H1 (cell line): Measurements from ENCODE around the gene ST6GALNAC2. TPM values are rescaled to one million over a fixed set of nuclear protein-coding genes. Genes with fewer than 3 reads are reported as not detected.

Experiments
- CTCF ChIA-PET: fragments of 300-600 bp; sonication (Branson Sonifier 250); formaldehyde crosslinking; loops from one replicate; lab custom pipeline; 2021; ENCODE audit not compliant: partially characterized antibody; lab: Charles Lee
- POLR2A ChIA-PET: fragments of 300-600 bp; sonication (Branson Sonifier 250); formaldehyde crosslinking; loops from one replicate; lab custom pipeline; 2021; ENCODE audit warnings: inconsistent platforms; ENCODE audit not compliant: partially characterized antibody; lab: Charles Lee
- DNase-seq, 2 experiments: peaks; one replicate each; pipeline versions ENCODE4 v3.0.0 to v3.0.0-alpha.2; 2010 to 2022; ENCODE audit warnings: low spot score in 2 of 2, low read depth in 1 of 2, mixed read lengths in 1 of 2
- FAIRE-seq: peaks from 2 replicates; lab custom pipeline; 2011; peaks lifted over from hg19 to GRCh38; lab: Jason Lieb, UNC
- H2AFZ ChIP-seq: 2 replicates; pipeline ENCODE4 v1.8.1; 2012; ENCODE audit warnings: low read length, inconsistent platforms
- H2AK5ac ChIP-seq: 2 replicates; pipeline ENCODE4 v1.6.1; 2013; ENCODE audit warnings: low read depth, low read length
- H2BK120ac ChIP-seq: replicated peaks from 2 replicates; pipeline ENCODE3; 2013; ENCODE audit warnings: low read depth, low read length, inconsistent platforms
- H2BK12ac ChIP-seq: 2 replicates; pipeline ENCODE4 v1.6.1; 2013; ENCODE audit warnings: low read depth, low read length
- H2BK15ac ChIP-seq: 2 replicates; pipeline ENCODE4 v1.6.1; 2013; ENCODE audit warnings: low read length
- H2BK20ac ChIP-seq: 2 replicates; pipeline ENCODE4 v1.6.1; 2013; ENCODE audit warnings: low read length
- H2BK5ac ChIP-seq: 2 replicates; pipeline ENCODE4 v1.6.1; 2013; ENCODE audit warnings: low read depth, low read length
- H3K14ac ChIP-seq: 2 replicates; pipeline ENCODE4 v1.6.1; 2013; ENCODE audit warnings: inconsistent platforms; ENCODE audit not compliant: insufficient read length
- H3K18ac ChIP-seq: 2 replicates; pipeline ENCODE4 v1.6.1; 2013; ENCODE audit warnings: low read length; ENCODE audit errors: extremely low read depth
- H3K23ac ChIP-seq: 2 replicates; pipeline ENCODE4 v1.6.1; 2013; ENCODE audit warnings: inconsistent platforms; ENCODE audit not compliant: insufficient read length
- H3K23me2 ChIP-seq: 2 replicates; pipeline ENCODE4 v1.6.1; 2013; ENCODE audit warnings: low read depth, low read length
- H3K27ac ChIP-seq: 2 replicates; pipeline ENCODE4 v1.6.1; 2011; ENCODE audit warnings: low read depth, low read length, inconsistent platforms
- H3K27me3 ChIP-seq, 4 experiments: replicated peaks in 1 of 4; 1 replicate in 1 of 4; 2 replicates in 3 of 4; pipeline versions ENCODE4 v1.6.1 to v1.8.1; 2011 to 2013; ENCODE audit warnings: low read length in 3 of 4, mild to moderate bottlenecking in 3 of 4, inconsistent platforms in 2 of 4, mixed read lengths in 2 of 4, moderate library complexity in 1 of 4; ENCODE audit not compliant: control insufficient read depth in 3 of 4, insufficient read depth in 3 of 4; ENCODE audit errors: extremely low read depth in 1 of 4
- H3K36me3 ChIP-seq, 4 experiments: 2 replicates each; pipeline versions ENCODE4 v1.6.1 to v1.8.1; 2011 to 2013; ENCODE audit warnings: mild to moderate bottlenecking in 4 of 4, low read length in 3 of 4, moderate library complexity in 2 of 4, control low read depth in 1 of 4, inconsistent platforms in 1 of 4; ENCODE audit not compliant: insufficient read depth in 4 of 4, control insufficient read depth in 2 of 4
- H3K4ac ChIP-seq: replicated peaks from 2 replicates; pipeline ENCODE3; 2013; ENCODE audit warnings: low read length, low read depth, mixed read lengths, inconsistent platforms; ENCODE audit not compliant: insufficient read length
- H3K4me1 ChIP-seq, 4 experiments: replicated peaks in 1 of 4; 1 replicate in 1 of 4; 2 replicates in 3 of 4; pipeline versions ENCODE4 v1.6.1 to v1.8.1; 2011 to 2013; ENCODE audit warnings: low read length in 3 of 4, inconsistent platforms in 2 of 4, mixed read lengths in 1 of 4; ENCODE audit not compliant: insufficient read depth in 4 of 4, control insufficient read depth in 3 of 4
- H3K4me2 ChIP-seq, 2 experiments: 2 replicates each; pipeline versions ENCODE4 v1.6.1 to v1.8.1; 2011 to 2013; ENCODE audit warnings: low read depth in 2 of 2, low read length in 2 of 2, control low read depth in 1 of 2, inconsistent platforms in 1 of 2, mild to moderate bottlenecking in 1 of 2; ENCODE audit not compliant: insufficient read depth in 1 of 2
- H3K4me3 ChIP-seq, 4 experiments: fragments of 200-600, 300-600 bp in 1 of 4; sonication (generic), shearing (Covaris generic), sonication (Bioruptor Twin) in 1 of 4; 2 replicates each; pipeline versions ENCODE4 v1.5.1 to v1.8.1; 2011 to 2016; ENCODE audit warnings: low read length in 4 of 4, low read depth in 3 of 4, control low read depth in 2 of 4, inconsistent platforms in 2 of 4, mild to moderate bottlenecking in 2 of 4, mixed read lengths in 1 of 4, moderate library complexity in 1 of 4; ENCODE audit not compliant: insufficient read depth in 2 of 4; ENCODE audit errors: extremely low read depth in 1 of 4
- H3K56ac ChIP-seq: replicated peaks from 2 replicates; pipeline ENCODE3; 2013; ENCODE audit warnings: low read depth, mild to moderate bottlenecking, mixed read lengths, low read length, inconsistent platforms; ENCODE audit not compliant: insufficient read length
- H3K79me1 ChIP-seq: 2 replicates; pipeline ENCODE4 v1.6.1; 2013; ENCODE audit warnings: low read depth, low read length, control low read depth
- H3K79me2 ChIP-seq, 2 experiments: 2 replicates each; pipeline versions ENCODE4 v1.6.1 to v1.8.1; 2012 to 2013; ENCODE audit warnings: low read length in 2 of 2, mild to moderate bottlenecking in 2 of 2, inconsistent platforms in 1 of 2; ENCODE audit not compliant: insufficient read depth in 2 of 2, control insufficient read depth in 1 of 2
- H3K9ac ChIP-seq, 4 experiments: replicated peaks in 1 of 4; 1 replicate in 1 of 4; 2 replicates in 3 of 4; pipeline versions ENCODE4 v1.6.1 to v1.8.1; 2011 to 2013; ENCODE audit warnings: low read depth in 3 of 4, low read length in 3 of 4, control low read depth in 2 of 4, mild to moderate bottlenecking in 2 of 4, moderate library complexity in 2 of 4, inconsistent platforms in 1 of 4; ENCODE audit errors: extremely low read depth in 1 of 4
- H3K9me3 ChIP-seq, 2 experiments: 2 replicates each; pipeline versions ENCODE4 v1.6.1 to v1.8.1; 2012 to 2013; ENCODE audit warnings: mild to moderate bottlenecking in 2 of 2, moderate library complexity in 2 of 2, control low read depth in 1 of 2, inconsistent platforms in 1 of 2, low read depth in 1 of 2, low read length in 1 of 2, mixed read lengths in 1 of 2; ENCODE audit not compliant: insufficient read depth in 2 of 2
- H4K20me1 ChIP-seq, 2 experiments: replicated peaks in 1 of 2; 2 replicates each; pipeline versions ENCODE3 to v1.8.1; 2011 to 2013; ENCODE audit warnings: inconsistent platforms in 2 of 2, low read length in 2 of 2, mild to moderate bottlenecking in 1 of 2; ENCODE audit not compliant: insufficient read depth in 2 of 2, control insufficient read depth in 1 of 2
- H4K5ac ChIP-seq: 2 replicates; pipeline ENCODE4 v1.6.1; 2013; ENCODE audit warnings: low read length, low read depth, mixed read lengths, inconsistent platforms; ENCODE audit not compliant: insufficient read length
- H4K8ac ChIP-seq: 2 replicates; pipeline ENCODE4 v1.8.0; 2013; ENCODE audit warnings: mild to moderate bottlenecking, moderate library complexity, low read length, inconsistent platforms; ENCODE audit not compliant: insufficient read depth; ENCODE audit errors: extremely low read depth
- H4K91ac ChIP-seq: replicated peaks from 2 replicates; pipeline ENCODE3; 2013; ENCODE audit warnings: low read length, mixed read lengths, inconsistent platforms; ENCODE audit not compliant: insufficient read length
- CBX8 ChIP-seq: fragments of 300-800, 300-1000 bp; sonication (generic); IDR thresholded peaks from 2 replicates; pipeline ENCODE4 v1.7.1; 2016; ENCODE audit warnings: low read depth, low read length, borderline replicate concordance
- EZH2 ChIP-seq: fragments of 200-600 bp; sonication (generic); IDR thresholded peaks from 2 replicates; pipeline ENCODE4 v1.7.1; 2012; ENCODE audit warnings: low read depth, mild to moderate bottlenecking, moderate library complexity, low read length, inconsistent platforms; ENCODE audit not compliant: severe bottlenecking
- GABPA ChIP-seq: IDR thresholded peaks from 2 replicates; pipeline ENCODE4 v1.6.1; 2011; ENCODE audit warnings: mild to moderate bottlenecking, low read length, moderate library complexity, borderline replicate concordance; ENCODE audit not compliant: insufficient read depth
- GTF2F1 ChIP-seq: IDR thresholded peaks from 2 replicates; pipeline ENCODE4 v1.6.1; 2012; ENCODE audit warnings: low read depth, low read length, improper control_type of control experiment, borderline replicate concordance
- HDAC2 ChIP-seq, 2 experiments: fragments of 300-600 bp in 1 of 2; sonication (generic) in 1 of 2; IDR thresholded peaks; 2 replicates each; pipeline ENCODE4 v1.6.1; 2011 to 2012; ENCODE audit warnings: low read depth in 2 of 2, low read length in 2 of 2, mild to moderate bottlenecking in 2 of 2, moderate library complexity in 2 of 2, borderline replicate concordance in 1 of 2, inconsistent platforms in 1 of 2
- NANOG ChIP-seq: IDR thresholded peaks from 2 replicates; pipeline ENCODE4 v1.6.1; 2011; ENCODE audit warnings: low read length, low read depth, mild to moderate bottlenecking, inconsistent platforms; ENCODE audit not compliant: insufficient read depth, poor library complexity, severe bottlenecking
- PHF8 ChIP-seq: fragments of 200-600 bp; sonication (generic); conservative IDR thresholded peaks from 2 replicates; pipeline ENCODE4 v1.7.1; 2012; ENCODE audit warnings: low read depth, mild to moderate bottlenecking, inconsistent platforms, low read length, moderate library complexity
- POLR2A ChIP-seq, 2 experiments: IDR thresholded peaks; 1 replicate in 1 of 2; 2 replicates in 1 of 2; pipeline ENCODE4 v1.6.1; 2011; ENCODE audit warnings: low read depth in 2 of 2, low read length in 2 of 2, mild to moderate bottlenecking in 2 of 2; ENCODE audit errors: control extremely low read depth in 1 of 2
- TAF7 ChIP-seq: optimal IDR thresholded peaks from 2 replicates; pipeline ENCODE3; 2011; ENCODE audit warnings: low read depth, mild to moderate bottlenecking, inconsistent platforms, low read length, moderate library complexity, borderline replicate concordance
- ZNF274 ChIP-seq: IDR thresholded peaks from 2 replicates; pipeline ENCODE4 v1.7.0; 2012; ENCODE audit warnings: low read length, borderline replicate concordance; ENCODE audit errors: extremely low read depth
- WGBS, 2 experiments: shearing (Covaris generic) in 1 of 2; methylation state at CpG; one replicate each; pipeline versions ENCODE4 v1.1.6 to v1.1.7; 2013 to 2015; ENCODE audit warnings: low lambda C conversion rate in 2 of 2, mixed read lengths in 2 of 2, inconsistent platforms in 1 of 2, low coverage in 1 of 2, missing lambda C conversion rate in 1 of 2; ENCODE audit not compliant: insufficient replicate concordance in 2 of 2, insufficient coverage in 1 of 2, insufficient read length in 1 of 2; ENCODE audit errors: extremely low coverage in 1 of 2, missing lambda C conversion rate in 1 of 2; 5-methylcytosine and 5-hydroxymethylcytosine counted together
- polyA plus RNA-seq, 7 experiments: library from polyadenylated mRNA; depleted of rRNA in 3 of 7; stranded (reverse) in 5 of 7; unstranded in 2 of 7; fragments of >200 nt in 5 of 7; fragments of 200-250 nt in 2 of 7; gene quantifications; 1 replicate in 5 of 7; 2 replicates in 1 of 7; 4 replicates in 1 of 7; pipeline versions ENCODE4 v1.2.1 to v1.2.3, GENCODE V29; 2011 to 2013; ENCODE audit warnings: missing spikeins in 2 of 7, mixed read lengths in 2 of 7
- total RNA-seq: library from RNA; stranded (reverse); fragmentation: NEBNext Ultra II Directional; extraction: Animal tissue kit (Norgen Biotek cat#: 25700); gene quantifications from 2 replicates; pipeline ENCODE4 v1.2.1, GENCODE V29; 2021
- TF ChIP-seq, protein P1 (sequence below): IDR thresholded peaks from 2 replicates; pipeline ENCODE4 v1.6.1; 2011; ENCODE audit warnings: low read length, improper control_type of control experiment

ST6GALNAC2 gene
- total and polyA plus RNA-seq, 2 of the 8 experiments (the other 6 are each of a cell fraction or from before 2014, with no cell fraction given) = 0.09 TPM; not detected in 1

DNA sequence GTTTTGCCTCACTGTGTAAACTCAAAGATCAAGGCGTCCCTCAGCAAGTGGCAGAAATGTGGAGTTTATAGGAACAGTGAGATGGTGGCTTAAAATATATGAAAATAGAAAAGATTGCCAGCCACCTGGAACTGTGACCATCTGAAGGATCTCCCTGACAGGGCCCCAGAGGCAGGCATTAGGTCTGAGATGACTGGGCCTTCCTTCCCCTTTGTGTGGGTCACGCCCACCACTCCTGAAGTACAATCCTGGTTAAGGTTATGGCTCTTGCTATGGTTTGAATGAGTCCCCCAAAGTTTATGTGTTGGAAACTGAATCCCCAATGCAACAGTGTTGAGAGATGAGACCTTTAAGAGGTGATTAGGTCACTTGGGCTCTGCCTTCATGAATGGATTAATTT lies 6.4 kb downstream of the ST6GALNAC2 start:
- CTCF ChIA-PET = interaction anchor here (1.0 to 2.7 kb wide), 9 partner anchors 8 to 104 kb away, joined by 3 to 13 read pairs (median 6); no protein-coding TSS in a partner anchor
- no peak for FAIRE-seq
- no peaks in the 10 kb centered on the region for H3K23me2 ChIP-seq

More for the DNA sequence above, 6.4 kb downstream of the ST6GALNAC2 start:
- Histone ChIP-seq H2AFZ (no peak overlapping the region), H3K27me3 (peaks cover 4 to 39% (median 30%) of the 10 kb centered on the region in 4 experiments), H2BK12ac (no peak overlapping the region), H3K4me2 (no peak overlapping the region), H3K4ac (no peak overlapping the region), H3K23ac (no peak overlapping the region), H3K4me3 (no peak overlapping the region), H4K91ac (no peak overlapping the region), H3K18ac (no peak overlapping the region), H3K36me3 (no peaks in the 10 kb centered on the region), H3K14ac (no peak overlapping the region), H3K9ac (no peak overlapping the region), H2BK120ac (no peak overlapping the region), H3K4me1 (peaks cover 0 to 9% (median 4%) of the 10 kb centered on the region in 4 experiments; a peak in 5 of 7 replicates), H2BK5ac (no peak overlapping the region), H2AK5ac (no peak overlapping the region), H2BK20ac (no peak overlapping the region), H3K79me1 (no peaks in the 10 kb centered on the region), H4K5ac (no peak overlapping the region), H3K27ac (no peak overlapping the region), H3K79me2 (no peaks in the 10 kb centered on the region), H3K56ac (no peak overlapping the region), H2BK15ac (no peak overlapping the region; the same call in 1 of the 2 replicates), H4K20me1 (no peaks in the 10 kb centered on the region), H3K9me3 (no peaks in the 10 kb centered on the region), H4K8ac (no peak overlapping the region)
- no peak for DNase-seq
- 87% methylated on average over 2 of the region's 2 CpGs; no CpG with 5 or more reads in 1 of the 2 experiments for WGBS, 2 experiments
- TF ChIP-seq, protein P1, sequence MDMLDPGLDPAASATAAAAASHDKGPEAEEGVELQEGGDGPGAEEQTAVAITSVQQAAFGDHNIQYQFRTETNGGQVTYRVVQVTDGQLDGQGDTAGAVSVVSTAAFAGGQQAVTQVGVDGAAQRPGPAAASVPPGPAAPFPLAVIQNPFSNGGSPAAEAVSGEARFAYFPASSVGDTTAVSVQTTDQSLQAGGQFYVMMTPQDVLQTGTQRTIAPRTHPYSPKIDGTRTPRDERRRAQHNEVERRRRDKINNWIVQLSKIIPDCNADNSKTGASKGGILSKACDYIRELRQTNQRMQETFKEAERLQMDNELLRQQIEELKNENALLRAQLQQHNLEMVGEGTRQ = no peak
- TF ChIP-seq ZNF274 (no peak), GABPA (no peak), CBX8 (no peak), HDAC2 (IDR thresholded peaks at IDR 0.05; ENCODE audit: borderline replicate concordance in 1 of 2, low read depth in 2 of 2, low read length in 2 of 2) (no peak), TAF7 (no peak), GTF2F1 (no peak), PHF8 (no peak), POLR2A (IDR thresholded peaks at IDR 0.05; ENCODE audit: control extremely low read depth in 1 of 2, low read depth in 2 of 2, low read length in 2 of 2) (no peak), EZH2 (no peak), NANOG (no peak)
- POLR2A ChIA-PET = interaction anchor here (0.6 to 6.0 kb wide), 6 partner anchors 9 to 1831 kb away, joined by 3 to 40 read pairs (median 6); a partner anchor contains a TSS
